Gastrocnemius medialis (tissue), 4 donors: ENCODE data around the gene HINT3.

Experiments used
- POLR2A ChIP-seq, 2 donors: fragments of 450-650 bp; IDR thresholded peaks; one replicate each; pipeline ENCODE4 v1.6.1; 2017; ENCODE audit warnings: antibody characterized with exemption in 2 of 2, mild to moderate bottlenecking in 2 of 2, moderate library complexity in 2 of 2
- TF ChIP-seq, protein P1 (sequence below), 5 experiments: fragments of 450-650 bp in 3 of 5; fragments of 200-600 bp in 2 of 5; sonication (generic) in 2 of 5; IDR thresholded peaks in 4 of 5; conservative IDR thresholded peaks in 1 of 5; 1 replicate in 4 of 5; 2 replicates in 1 of 5; pipeline ENCODE4 v1.5.1; 2016 to 2019; ENCODE audit warnings: antibody characterized with exemption in 5 of 5, mild to moderate bottlenecking in 3 of 5, moderate library complexity in 3 of 5

DNA sequence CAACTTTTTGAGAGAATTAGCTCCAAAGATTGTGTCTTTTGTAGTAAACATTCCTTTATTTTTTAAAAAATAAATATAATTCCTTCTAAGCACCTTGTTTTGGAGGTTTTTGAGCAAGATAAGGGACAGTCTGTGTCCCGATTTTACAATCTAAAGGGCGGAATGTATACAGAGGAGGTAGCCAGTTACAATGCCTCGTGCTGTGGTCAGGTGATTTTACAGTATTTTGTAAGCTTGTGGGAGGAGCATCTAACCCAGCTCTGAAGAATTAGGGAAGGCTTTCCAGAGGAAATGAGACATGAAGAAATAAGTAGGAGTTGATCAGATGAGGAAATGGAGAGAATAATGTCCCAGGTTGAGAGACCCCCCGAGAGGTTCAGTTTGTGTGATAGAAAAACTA, 1.3 kb downstream of the HINT3 start:
- TF ChIP-seq, protein P1, sequence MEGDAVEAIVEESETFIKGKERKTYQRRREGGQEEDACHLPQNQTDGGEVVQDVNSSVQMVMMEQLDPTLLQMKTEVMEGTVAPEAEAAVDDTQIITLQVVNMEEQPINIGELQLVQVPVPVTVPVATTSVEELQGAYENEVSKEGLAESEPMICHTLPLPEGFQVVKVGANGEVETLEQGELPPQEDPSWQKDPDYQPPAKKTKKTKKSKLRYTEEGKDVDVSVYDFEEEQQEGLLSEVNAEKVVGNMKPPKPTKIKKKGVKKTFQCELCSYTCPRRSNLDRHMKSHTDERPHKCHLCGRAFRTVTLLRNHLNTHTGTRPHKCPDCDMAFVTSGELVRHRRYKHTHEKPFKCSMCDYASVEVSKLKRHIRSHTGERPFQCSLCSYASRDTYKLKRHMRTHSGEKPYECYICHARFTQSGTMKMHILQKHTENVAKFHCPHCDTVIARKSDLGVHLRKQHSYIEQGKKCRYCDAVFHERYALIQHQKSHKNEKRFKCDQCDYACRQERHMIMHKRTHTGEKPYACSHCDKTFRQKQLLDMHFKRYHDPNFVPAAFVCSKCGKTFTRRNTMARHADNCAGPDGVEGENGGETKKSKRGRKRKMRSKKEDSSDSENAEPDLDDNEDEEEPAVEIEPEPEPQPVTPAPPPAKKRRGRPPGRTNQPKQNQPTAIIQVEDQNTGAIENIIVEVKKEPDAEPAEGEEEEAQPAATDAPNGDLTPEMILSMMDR (IDR thresholded peaks at IDR 0.05 in 4 of 5, conservative IDR thresholded peaks at IDR 0.05 in 1 of 5) = no peak
- no peak for TF ChIP-seq POLR2A (IDR thresholded peaks at IDR 0.05)
